GM23338 (cell line): ENCODE measurements around the gene ERMP1. TPM values are rescaled to one million over a fixed set of nuclear protein-coding genes. Genes with fewer than 3 reads are reported as not detected.

ENCODE experiments used
- ATAC-seq: fragments of 200-7000 bp; cut with Tn5 transposase; 3 replicates; pipeline ENCODE4 v1.9.1; 2020
- DNase-seq: peaks from one replicate; pipeline ENCODE4 v3.0.0-alpha.2; 2015; ENCODE audit warnings: low spot score
- H2AFZ ChIP-seq: fragments of 200-600 bp; sonication (generic); 2 replicates; pipeline ENCODE4 v1.8.0; 2016; ENCODE audit warnings: antibody characterized with exemption, mild to moderate bottlenecking, moderate library complexity
- H3F3A ChIP-seq: fragments of 200-600 bp; sonication (generic); replicated peaks from 2 replicates; pipeline ENCODE4 v1.8.0; 2017; ENCODE audit warnings: antibody characterized with exemption, mixed run types, low read depth
- H3K27ac ChIP-seq: fragments of 200-600 bp; sonication (generic); 2 replicates; pipeline ENCODE4 v1.6.1; 2016; ENCODE audit warnings: low read depth
- H3K27me3 ChIP-seq: fragments of 200-600 bp; sonication (generic); 2 replicates; pipeline ENCODE4 v1.8.0; 2016; ENCODE audit warnings: mild to moderate bottlenecking, mixed run types, moderate library complexity; ENCODE audit not compliant: insufficient read depth
- H3K36me3 ChIP-seq: fragments of 200-600 bp; sonication (generic); 2 replicates; pipeline ENCODE4 v1.8.0; 2016; ENCODE audit warnings: mild to moderate bottlenecking; ENCODE audit not compliant: insufficient read depth
- H3K4me1 ChIP-seq: fragments of 200-600 bp; sonication (generic); 2 replicates; pipeline ENCODE4 v1.8.0; 2016; ENCODE audit warnings: mild to moderate bottlenecking, moderate library complexity; ENCODE audit not compliant: insufficient read depth
- H3K4me2 ChIP-seq: fragments of 200-600 bp; sonication (generic); 2 replicates; pipeline ENCODE4 v1.7.1; 2017; ENCODE audit warnings: mixed run types
- H3K4me3 ChIP-seq: fragments of 200-600 bp; sonication (generic); 2 replicates; pipeline ENCODE4 v1.6.1; 2016; ENCODE audit warnings: mixed run types
- H3K79me2 ChIP-seq: fragments of 200-600 bp; sonication (generic); replicated peaks from 2 replicates; pipeline ENCODE4 v1.8.0; 2017; ENCODE audit warnings: mild to moderate bottlenecking; ENCODE audit not compliant: insufficient read depth
- H3K9me2 ChIP-seq: fragments of 200-600 bp; sonication (generic); 2 replicates; pipeline ENCODE4 v1.8.0; 2017; ENCODE audit not compliant: insufficient read depth
- H4K20me1 ChIP-seq: fragments of 200-600 bp; sonication (generic); replicated peaks from 2 replicates; pipeline ENCODE4 v1.8.0; 2017; ENCODE audit warnings: mild to moderate bottlenecking; ENCODE audit not compliant: insufficient read depth
- H3K27ac Mint-ChIP-seq: 2 replicates; pipeline ENCODE4 v1.8.0; 2020; ENCODE audit warnings: inconsistent platforms, mild to moderate bottlenecking, moderate library complexity, mixed read lengths
- H3K27me3 Mint-ChIP-seq: 3 replicates; pipeline ENCODE4 v1.8.0; 2022; ENCODE audit warnings: low read depth, mild to moderate bottlenecking, moderate library complexity, mixed read lengths, inconsistent platforms; ENCODE audit not compliant: insufficient read depth, poor library complexity
- H3K36me3 Mint-ChIP-seq: 3 replicates; pipeline ENCODE4 v1.8.0; 2021; ENCODE audit warnings: low read depth, mild to moderate bottlenecking, inconsistent platforms, moderate library complexity, mixed read lengths
- H3K4me1 Mint-ChIP-seq: 3 replicates; pipeline ENCODE4 v1.8.0; 2020; ENCODE audit warnings: mild to moderate bottlenecking, inconsistent platforms, mixed read lengths
- H3K4me3 Mint-ChIP-seq: 3 replicates; pipeline ENCODE4 v1.8.0; 2021; ENCODE audit warnings: moderate library complexity, mild to moderate bottlenecking, inconsistent platforms, mixed read lengths
- H3K9me3 Mint-ChIP-seq: 3 replicates; pipeline ENCODE4 v1.8.0; 2020; ENCODE audit warnings: moderate library complexity, mild to moderate bottlenecking, inconsistent platforms, mixed read lengths
- CREB1 ChIP-seq: fragments of 250-450 bp; sonication (Bioruptor Pico); IDR thresholded peaks from 2 replicates; pipeline ENCODE4 v1.5.0; 2020; ENCODE audit warnings: low read depth, mild to moderate bottlenecking, moderate library complexity
- CTCF ChIP-seq, 2 experiments: fragments of 200-600 bp in 1 of 2; sonication (generic) in 1 of 2; conservative IDR thresholded peaks; 2 replicates each; pipeline versions ENCODE4 v1.5.1 to v1.6.1; 2016 to 2017; ENCODE audit warnings: antibody characterized with exemption in 2 of 2, low read depth in 2 of 2, mild to moderate bottlenecking in 2 of 2, moderate library complexity in 1 of 2
- EZH2phosphoT487 ChIP-seq: fragments of 200-600 bp; sonication (generic); IDR thresholded peaks from one replicate; pipeline ENCODE4 v1.8.1; 2018; ENCODE audit warnings: antibody characterized with exemption; ENCODE audit not compliant: unreplicated experiment
- NANOG ChIP-seq: IDR thresholded peaks from 2 replicates; pipeline ENCODE4 v1.6.1; 2016; ENCODE audit warnings: antibody characterized with exemption, borderline replicate concordance
- ZNF114 ChIP-seq: fragments of 250-450 bp; sonication (Bioruptor Pico); IDR thresholded peaks from 2 replicates; pipeline ENCODE4 v1.5.0; 2020; ENCODE audit warnings: mild to moderate bottlenecking, moderate library complexity
- ZNF462 ChIP-seq: fragments of 250-450 bp; sonication (Bioruptor Pico); IDR thresholded peaks from 2 replicates; pipeline ENCODE4 v1.5.0; 2020; ENCODE audit warnings: mild to moderate bottlenecking, moderate library complexity
- polyA plus RNA-seq: library from polyadenylated mRNA; unstranded; fragments of >200 nt; fragmentation: Nextera tagmentation; extraction: Ambion mirVana; gene quantifications from 2 replicates; pipeline ENCODE4 v1.2.1, GENCODE V29; 2016
- total RNA-seq: library from RNA; depleted of rRNA; stranded (reverse); fragments of >200 nt; shearing (Covaris generic); gene quantifications from 2 replicates; pipeline ENCODE4 v1.2.3, GENCODE V29; 2014

Gene ERMP1
- total and polyA plus RNA-seq, 2 experiments from 2014 or later, result 5.3 to 23.4 TPM

GRCh38 chr9:5791870-5792269 lies 41.0 kb downstream of the ERMP1 start (continued):
- TF ChIP-seq ZNF462, result no peak
- TF ChIP-seq CTCF (conservative IDR thresholded peaks at IDR 0.05; ENCODE audit: low read depth in 2 of 2), result no peak
- no peak for TF ChIP-seq ZNF114 (CRISPR knock-in tag)

- TF ChIP-seq EZH2phosphoT487 (no peak), CREB1 (no peak), NANOG (no peak)
- H3K79me2 ChIP-seq, result no peaks in the 10 kb centered on the region
- DNase-seq (no peak), ATAC-seq (no peak)
- no peaks in the 10 kb centered on the region for H3K9me2 ChIP-seq
- no peaks in the 10 kb centered on the region for H3K27me3 Mint-ChIP-seq
- no peak overlapping the region for H2AFZ ChIP-seq
- no peak overlapping the region for H3K4me3 ChIP-seq
- H3K4me3 Mint-ChIP-seq, result no peak overlapping the region
- H3K4me1 ChIP-seq, result no peaks in the 10 kb centered on the region
- H3K27ac Mint-ChIP-seq, result no peak overlapping the region
- H3K36me3 Mint-ChIP-seq, result peaks cover 9% of the 10 kb centered on the region; the same call in 2 of the 3 replicates
- no peak overlapping the region for H3K27ac ChIP-seq
- H3K4me2 ChIP-seq, result no peak overlapping the region
- H3K9me3 Mint-ChIP-seq, result no peaks in the 10 kb centered on the region
- no peaks in the 10 kb centered on the region for H3K27me3 ChIP-seq
- H3K36me3 ChIP-seq, result no peaks in the 10 kb centered on the region
- H3K4me1 Mint-ChIP-seq, result no peaks in the 10 kb centered on the region
- no peaks in the 10 kb centered on the region for H4K20me1 ChIP-seq
- no peaks in the 10 kb centered on the region for H3F3A ChIP-seq
These were observed 42.0 kb downstream of the ERMP1 start for GRCh38 chr9:5790923-5791322.
